Endothelial cell (in vitro differentiated cells): ENCODE measurements around the gene PDIA5. TPM values are rescaled to one million over a fixed set of nuclear protein-coding genes. Genes with fewer than 3 reads are reported as not detected.
A peak's percentile ranks its signal among the peaks of the same experiment; 100 is the strongest.

Experiments
- DNase-seq: peaks from one replicate; pipeline ENCODE4 v3.0.0; 2021; ENCODE audit warnings: low spot score
- H3K27ac Mint-ChIP-seq: one replicate; pipeline ENCODE4 v1.8.0; 2021; ENCODE audit warnings: mixed read lengths, inconsistent platforms; ENCODE audit not compliant: unreplicated experiment
- H3K27me3 Mint-ChIP-seq: one replicate; pipeline ENCODE4 v1.8.0; 2021; ENCODE audit warnings: mild to moderate bottlenecking, moderate library complexity, mixed read lengths, inconsistent platforms; ENCODE audit not compliant: unreplicated experiment
- H3K36me3 Mint-ChIP-seq: one replicate; pipeline ENCODE4 v1.8.0; 2021; ENCODE audit warnings: mild to moderate bottlenecking, low read depth, mixed read lengths, inconsistent platforms; ENCODE audit not compliant: unreplicated experiment
- H3K4me1 Mint-ChIP-seq: one replicate; pipeline ENCODE4 v1.8.0; 2021; ENCODE audit warnings: mild to moderate bottlenecking, mixed read lengths, inconsistent platforms; ENCODE audit not compliant: unreplicated experiment
- H3K4me3 Mint-ChIP-seq: one replicate; pipeline ENCODE4 v1.8.0; 2021; ENCODE audit warnings: mild to moderate bottlenecking, mixed read lengths, inconsistent platforms; ENCODE audit not compliant: unreplicated experiment
- H3K9me3 Mint-ChIP-seq: one replicate; pipeline ENCODE4 v1.8.0; 2021; ENCODE audit warnings: mixed read lengths, inconsistent platforms; ENCODE audit not compliant: unreplicated experiment
- total RNA-seq: library from RNA; stranded (reverse); fragmentation: NEBNext Ultra II Directional; extraction: Animal tissue kit (Norgen Biotek cat#: 25700); gene quantifications from one replicate; pipeline ENCODE4 v1.2.1, GENCODE V29; 2021; ENCODE audit not compliant: unreplicated experiment
- TF ChIP-seq, protein P1 (sequence below): fragments of 200-600 bp; sonication (generic); IDR thresholded peaks from one replicate; pipeline ENCODE4 v1.5.0; 2021; ENCODE audit warnings: antibody characterized with exemption; ENCODE audit not compliant: unreplicated experiment

Gene PDIA5
- total RNA-seq, 1 donor from 2014 or later = 32.8 TPM

GRCh38 chr3:123180791-123181190 lies 114.0 kb downstream of the PDIA5 start:
- Mint-ChIP-seq H3K27me3 (no peaks in the 10 kb centered on the region), H3K36me3 (no peaks in the 10 kb centered on the region), H3K27ac (no peak overlapping the region), H3K9me3 (no peaks in the 10 kb centered on the region), H3K4me3 (no peak overlapping the region), H3K4me1 (no peaks in the 10 kb centered on the region)
- no peak for DNase-seq
- TF ChIP-seq, protein P1, sequence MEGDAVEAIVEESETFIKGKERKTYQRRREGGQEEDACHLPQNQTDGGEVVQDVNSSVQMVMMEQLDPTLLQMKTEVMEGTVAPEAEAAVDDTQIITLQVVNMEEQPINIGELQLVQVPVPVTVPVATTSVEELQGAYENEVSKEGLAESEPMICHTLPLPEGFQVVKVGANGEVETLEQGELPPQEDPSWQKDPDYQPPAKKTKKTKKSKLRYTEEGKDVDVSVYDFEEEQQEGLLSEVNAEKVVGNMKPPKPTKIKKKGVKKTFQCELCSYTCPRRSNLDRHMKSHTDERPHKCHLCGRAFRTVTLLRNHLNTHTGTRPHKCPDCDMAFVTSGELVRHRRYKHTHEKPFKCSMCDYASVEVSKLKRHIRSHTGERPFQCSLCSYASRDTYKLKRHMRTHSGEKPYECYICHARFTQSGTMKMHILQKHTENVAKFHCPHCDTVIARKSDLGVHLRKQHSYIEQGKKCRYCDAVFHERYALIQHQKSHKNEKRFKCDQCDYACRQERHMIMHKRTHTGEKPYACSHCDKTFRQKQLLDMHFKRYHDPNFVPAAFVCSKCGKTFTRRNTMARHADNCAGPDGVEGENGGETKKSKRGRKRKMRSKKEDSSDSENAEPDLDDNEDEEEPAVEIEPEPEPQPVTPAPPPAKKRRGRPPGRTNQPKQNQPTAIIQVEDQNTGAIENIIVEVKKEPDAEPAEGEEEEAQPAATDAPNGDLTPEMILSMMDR = no peak

- Mint-ChIP-seq H3K4me1 (no peaks in the 10 kb centered on the region), H3K36me3 (no peaks in the 10 kb centered on the region), H3K4me3 (no peak overlapping the region), H3K27ac (no peak overlapping the region), H3K27me3 (no peaks in the 10 kb centered on the region), H3K9me3 (no peaks in the 10 kb centered on the region)
- no peak for DNase-seq
- TF ChIP-seq, protein P1 = no peak
These were observed 119.9 kb downstream of the PDIA5 start for GRCh38 chr3:123186695-123187094.

DNA sequence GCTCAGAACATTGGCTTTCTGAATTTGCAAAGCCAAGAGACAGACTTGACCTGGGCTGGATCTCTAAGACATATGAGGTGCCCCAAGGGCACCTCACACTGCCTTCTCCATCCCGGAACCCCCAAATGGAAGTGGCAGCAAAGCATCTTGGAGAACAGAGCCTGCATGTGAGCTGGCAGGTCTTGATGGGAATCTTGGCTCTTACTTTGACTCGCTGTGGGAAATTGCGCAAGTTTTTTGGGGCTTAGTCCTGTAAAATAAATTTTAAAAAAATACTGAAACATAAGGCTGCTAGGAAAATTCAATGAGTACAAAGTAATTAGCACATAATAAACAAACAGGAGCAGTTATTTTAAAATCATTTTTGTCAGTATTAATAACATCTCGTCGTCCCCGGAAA lies 121.2 kb downstream of the PDIA5 start:
- Mint-ChIP-seq H3K27me3 (no peaks in the 10 kb centered on the region), H3K27ac (no peak overlapping the region), H3K9me3 (no peaks in the 10 kb centered on the region), H3K4me3 (no peak overlapping the region), H3K36me3 (no peaks in the 10 kb centered on the region), H3K4me1 (no peaks in the 10 kb centered on the region)
- no peak for DNase-seq
- TF ChIP-seq, protein P1 = no peak

- no peaks in the 10 kb centered on the region for H3K27me3 Mint-ChIP-seq
- H3K4me1 Mint-ChIP-seq = no peaks in the 10 kb centered on the region
- no peak overlapping the region for H3K27ac Mint-ChIP-seq
- TF ChIP-seq, protein P1 = no peak
- H3K36me3 Mint-ChIP-seq = no peaks in the 10 kb centered on the region
- no peaks in the 10 kb centered on the region for H3K9me3 Mint-ChIP-seq
- H3K4me3 Mint-ChIP-seq = no peak overlapping the region
- DNase-seq = no peak
These were observed 126.8 kb downstream of the PDIA5 start for GRCh38 chr3:123193448-123194101.

DNA sequence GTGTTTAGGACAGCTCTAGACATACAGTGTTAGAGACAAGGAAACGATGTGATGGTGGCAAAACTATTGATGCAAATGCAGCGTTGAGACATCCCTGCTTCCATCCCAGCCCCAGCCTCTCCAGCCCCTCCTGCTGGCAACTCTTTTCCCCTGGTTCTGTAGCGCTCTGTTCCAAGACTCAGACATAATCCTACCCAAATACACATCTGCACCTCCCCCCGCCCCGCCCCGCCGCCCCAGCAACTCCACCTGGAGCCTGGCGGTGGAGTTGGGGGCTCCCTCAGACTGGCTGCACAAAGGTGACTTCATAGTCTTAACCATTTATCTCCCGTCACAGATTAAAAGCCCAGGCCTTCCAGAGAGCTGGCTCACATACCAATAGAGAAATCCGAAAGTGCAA lies 127.7 kb downstream of the PDIA5 start:
- TF ChIP-seq, protein P1 = no peak
- H3K27me3 Mint-ChIP-seq = no peaks in the 10 kb centered on the region
- no peak overlapping the region for H3K27ac Mint-ChIP-seq
- H3K4me3 Mint-ChIP-seq = no peak overlapping the region
- H3K4me1 Mint-ChIP-seq = no peaks in the 10 kb centered on the region
- no peaks in the 10 kb centered on the region for H3K36me3 Mint-ChIP-seq
- H3K9me3 Mint-ChIP-seq = no peaks in the 10 kb centered on the region
- peak; percentile 56 for DNase-seq
